HG03045 (cell line): ENCODE results near the gene RINT1.

Source experiments
- ATAC-seq: cut with Tn5 transposase; IDR thresholded peaks from one replicate; pipeline ENCODE4 v1.9.1; 2021; ENCODE audit warnings: mild to moderate bottlenecking, moderate library complexity; ENCODE audit not compliant: unreplicated experiment

The RINT1 gene

GRCh38 chr7:105530546-105530945, 1.5 kb upstream of the RINT1 start:
- ATAC-seq = no peak

GRCh38 chr7:105532709-105533460, 884 bp downstream of the RINT1 start:
- no peak for ATAC-seq

GRCh38 chr7:105538339-105538738, 6.3 kb downstream of the RINT1 start:
- ATAC-seq = no peak

- no peak for ATAC-seq
These were observed 27.9 kb downstream of the RINT1 start for GRCh38 chr7:105559926-105560325.

- no peak for ATAC-seq
These were observed 33.2 kb downstream of the RINT1 start for GRCh38 chr7:105565190-105565589.

GRCh38 chr7:105567024-105567423, 35.0 kb downstream of the RINT1 start:
- no peak for ATAC-seq

GRCh38 chr7:105567821-105568220, 35.8 kb downstream of the RINT1 start:
- no peak for ATAC-seq

GRCh38 chr7:105571891-105572290, 39.9 kb downstream of the RINT1 start:
- no peak for ATAC-seq

- no peak for ATAC-seq
These were observed 45.2 kb downstream of the RINT1 start for GRCh38 chr7:105577251-105577650.

GRCh38 chr7:105578496-105578895, 46.5 kb downstream of the RINT1 start:
- no peak for ATAC-seq

GRCh38 chr7:105580022-105580740, 48.2 kb downstream of the RINT1 start:
- no peak for ATAC-seq

- ATAC-seq = peak; percentile 75
These were observed 49.2 kb downstream of the RINT1 start, which contains the start of gene EFCAB10 for GRCh38 chr7:105581066-105581811. TSS of gene EFCAB10 (minus strand) at chr7:105581493. CDS start at chr7:105581463, 30 bp downstream.

- ATAC-seq = no peak
These were observed 51.1 kb downstream of the RINT1 start for GRCh38 chr7:105583061-105583460.

- ATAC-seq = no peak
These were observed 52.2 kb downstream of the RINT1 start for GRCh38 chr7:105584165-105584564.

- peak; percentile 42 for ATAC-seq
These were observed 54.0 kb downstream of the RINT1 start for GRCh38 chr7:105585850-105586500.

GRCh38 chr7:105587909-105588635, 56.1 kb downstream of the RINT1 start:
- no peak for ATAC-seq

- ATAC-seq = peak; percentile 69
These were observed 57.5 kb downstream of the RINT1 start for GRCh38 chr7:105589356-105590077.

GRCh38 chr7:105590793-105591192, 58.8 kb downstream of the RINT1 start:
- no peak for ATAC-seq

- no peak for ATAC-seq
These were observed 59.5 kb downstream of the RINT1 start for GRCh38 chr7:105591522-105591921.

- no peak for ATAC-seq
These were observed 62.0 kb downstream of the RINT1 start for GRCh38 chr7:105594034-105594433.
